ENCODE data around the gene FHIP2A. TPM values are rescaled to one million over a fixed set of nuclear protein-coding genes. Genes with fewer than 3 reads are reported as not detected.
"Not testable (repeated sequence)": the region's sequence is repeated elsewhere in the genome, so short reads cannot be mapped to it uniquely, and the experiment has no call there.

Gene FHIP2A
- total RNA-seq, 2 donors from 2014 or later, result 18.3 to 19.5 TPM

DNA sequence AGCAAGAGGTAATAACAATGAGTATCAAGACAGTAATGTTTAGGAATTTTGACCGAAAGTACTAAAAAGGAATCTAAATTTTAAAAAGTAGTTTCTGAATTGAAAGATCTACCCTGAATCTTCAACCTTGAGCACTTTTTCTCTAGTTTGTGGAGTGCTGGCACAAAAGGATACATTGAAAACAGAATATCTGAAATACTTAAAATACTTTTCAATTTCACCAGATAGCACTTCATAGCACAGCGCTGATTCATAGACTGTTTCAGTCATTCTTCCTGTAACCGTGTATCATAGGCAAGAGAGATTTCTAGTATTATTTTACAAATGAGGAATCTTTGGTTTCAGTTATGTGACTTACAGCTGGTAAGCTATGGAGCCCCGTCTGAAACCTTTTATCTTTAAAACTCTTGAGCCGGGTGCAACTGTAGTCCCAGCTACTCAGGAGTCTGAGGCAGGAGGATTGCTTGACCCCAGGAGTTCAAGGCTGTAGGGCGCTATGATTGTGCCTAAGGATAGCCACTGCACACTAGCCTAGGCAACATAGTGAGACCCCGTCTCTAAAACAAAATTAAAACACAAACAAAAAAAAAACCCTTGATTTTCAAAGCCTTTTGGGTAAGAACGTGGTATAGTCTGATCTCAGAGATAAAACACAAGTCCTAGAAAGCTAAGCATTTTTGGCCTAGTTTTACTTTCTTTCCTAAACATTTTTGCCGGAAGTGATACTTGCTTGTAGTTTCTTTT, 35.1 kb downstream of the FHIP2A start:
- H3K4me1 ChIP-seq, result peaks cover 0 to 10% of the 10 kb centered on the region in 2 donors
- H3K36me3 ChIP-seq, result peaks cover 50% of the 10 kb centered on the region
- peak overlapping the region in 1 of 2 donors; percentile 63 for H3K27ac ChIP-seq
- TF ChIP-seq, protein P1, sequence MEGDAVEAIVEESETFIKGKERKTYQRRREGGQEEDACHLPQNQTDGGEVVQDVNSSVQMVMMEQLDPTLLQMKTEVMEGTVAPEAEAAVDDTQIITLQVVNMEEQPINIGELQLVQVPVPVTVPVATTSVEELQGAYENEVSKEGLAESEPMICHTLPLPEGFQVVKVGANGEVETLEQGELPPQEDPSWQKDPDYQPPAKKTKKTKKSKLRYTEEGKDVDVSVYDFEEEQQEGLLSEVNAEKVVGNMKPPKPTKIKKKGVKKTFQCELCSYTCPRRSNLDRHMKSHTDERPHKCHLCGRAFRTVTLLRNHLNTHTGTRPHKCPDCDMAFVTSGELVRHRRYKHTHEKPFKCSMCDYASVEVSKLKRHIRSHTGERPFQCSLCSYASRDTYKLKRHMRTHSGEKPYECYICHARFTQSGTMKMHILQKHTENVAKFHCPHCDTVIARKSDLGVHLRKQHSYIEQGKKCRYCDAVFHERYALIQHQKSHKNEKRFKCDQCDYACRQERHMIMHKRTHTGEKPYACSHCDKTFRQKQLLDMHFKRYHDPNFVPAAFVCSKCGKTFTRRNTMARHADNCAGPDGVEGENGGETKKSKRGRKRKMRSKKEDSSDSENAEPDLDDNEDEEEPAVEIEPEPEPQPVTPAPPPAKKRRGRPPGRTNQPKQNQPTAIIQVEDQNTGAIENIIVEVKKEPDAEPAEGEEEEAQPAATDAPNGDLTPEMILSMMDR (IDR thresholded peaks at IDR 0.05), result no peak
- DNase-seq (ENCODE audit: low spot score), result no peak
- H3K4me3 ChIP-seq, result no peak overlapping the region
- H3K9me3 ChIP-seq, result no peaks in the 10 kb centered on the region
- no peaks in the 10 kb centered on the region for H3K27me3 ChIP-seq

DNA sequence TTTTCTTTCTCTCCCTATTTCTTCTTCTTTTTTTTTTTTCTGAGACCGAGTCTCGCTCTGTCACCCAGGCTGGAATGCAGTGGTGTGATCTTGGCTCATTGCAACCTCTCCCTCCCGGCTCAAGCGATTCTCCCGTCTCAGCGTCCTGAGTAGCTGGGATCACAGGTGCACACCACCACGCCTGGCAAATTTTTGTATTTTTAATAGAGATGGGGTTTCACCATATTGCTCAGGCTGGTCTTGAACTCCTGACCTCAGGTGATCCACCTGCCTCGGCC, 35.6 kb downstream of the FHIP2A start:
- not testable (repeated sequence) for H3K27me3 ChIP-seq; H3K4me3 ChIP-seq; H3K9me3 ChIP-seq; DNase-seq (ENCODE audit: low spot score); H3K27ac ChIP-seq
- Histone ChIP-seq H3K4me1 (peaks cover 0 to 10% of the 10 kb centered on the region in 2 donors), H3K36me3 (peaks cover 46% of the 10 kb centered on the region)

DNA sequence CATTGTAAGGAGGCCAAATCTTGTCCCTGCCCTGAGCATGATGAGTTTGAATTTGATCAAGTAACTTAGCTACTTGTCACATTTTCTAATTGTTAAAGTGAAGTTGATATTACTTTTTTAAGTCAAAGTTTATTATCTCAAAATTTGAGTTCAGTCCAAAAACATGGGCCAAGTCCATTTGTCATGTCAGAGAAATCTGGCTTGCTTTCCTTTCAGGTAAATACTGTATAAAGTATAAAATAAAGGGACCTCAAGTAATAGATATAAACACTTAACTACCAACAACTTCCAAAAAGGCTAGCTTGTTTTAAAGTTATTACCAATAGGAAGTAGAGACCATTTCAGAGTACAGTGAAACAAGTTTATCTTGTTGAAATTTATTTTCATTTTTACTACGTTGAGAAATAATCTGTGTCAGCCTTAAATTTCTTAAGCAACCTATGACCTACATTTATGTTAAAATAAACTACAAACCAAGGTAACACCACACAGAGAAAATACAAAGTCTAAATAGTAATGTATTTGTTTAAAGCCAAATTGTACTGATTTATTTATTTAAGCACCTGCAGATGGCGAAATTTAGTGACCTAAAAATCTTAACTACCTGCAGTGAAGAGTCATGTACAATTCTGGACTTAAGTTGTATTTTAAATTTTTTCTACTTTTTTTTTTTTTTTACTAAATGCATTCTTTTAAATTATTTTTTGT, 36.5 kb downstream of the FHIP2A start:
- TF ChIP-seq, protein P1 (IDR thresholded peaks at IDR 0.05), result no peak
- DNase-seq (ENCODE audit: low spot score), result no peak
- H3K27me3 ChIP-seq, result no peaks in the 10 kb centered on the region
- peaks cover 51% of the 10 kb centered on the region for H3K36me3 ChIP-seq
- H3K4me1 ChIP-seq, result peaks cover 0 to 10% of the 10 kb centered on the region in 2 donors
- no peak overlapping the region for H3K27ac ChIP-seq
- no peaks in the 10 kb centered on the region for H3K9me3 ChIP-seq
- H3K4me3 ChIP-seq, result no peak overlapping the region

DNA sequence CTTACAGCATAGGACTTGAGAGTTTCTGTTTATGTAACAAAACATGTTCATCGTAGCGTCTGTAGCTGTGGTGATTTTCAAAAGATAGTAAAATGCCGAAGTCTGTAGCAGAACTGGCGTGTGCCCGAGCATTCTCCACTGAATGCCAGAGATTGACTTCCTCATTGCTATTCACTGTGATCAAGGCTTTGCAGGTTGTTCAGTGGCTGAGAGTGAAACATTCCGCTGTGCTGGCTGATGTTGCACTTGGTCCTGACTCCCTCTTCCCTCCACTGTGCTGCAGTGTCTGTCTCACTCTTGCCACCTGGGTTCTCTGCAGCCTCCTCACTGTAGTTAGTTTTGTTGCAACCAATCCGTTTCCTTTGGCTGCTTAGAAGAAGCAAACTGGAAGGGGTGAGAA, 37.6 kb downstream of the FHIP2A start:
- H3K27ac ChIP-seq, result no peak overlapping the region
- no peaks in the 10 kb centered on the region for H3K9me3 ChIP-seq
- no peaks in the 10 kb centered on the region for H3K27me3 ChIP-seq
- peaks cover 0 to 10% of the 10 kb centered on the region in 2 donors for H3K4me1 ChIP-seq
- peaks cover 58% of the 10 kb centered on the region for H3K36me3 ChIP-seq
- no peak for DNase-seq (ENCODE audit: low spot score)
- TF ChIP-seq, protein P1 (IDR thresholded peaks at IDR 0.05), result no peak
- H3K4me3 ChIP-seq, result no peak overlapping the region

DNA sequence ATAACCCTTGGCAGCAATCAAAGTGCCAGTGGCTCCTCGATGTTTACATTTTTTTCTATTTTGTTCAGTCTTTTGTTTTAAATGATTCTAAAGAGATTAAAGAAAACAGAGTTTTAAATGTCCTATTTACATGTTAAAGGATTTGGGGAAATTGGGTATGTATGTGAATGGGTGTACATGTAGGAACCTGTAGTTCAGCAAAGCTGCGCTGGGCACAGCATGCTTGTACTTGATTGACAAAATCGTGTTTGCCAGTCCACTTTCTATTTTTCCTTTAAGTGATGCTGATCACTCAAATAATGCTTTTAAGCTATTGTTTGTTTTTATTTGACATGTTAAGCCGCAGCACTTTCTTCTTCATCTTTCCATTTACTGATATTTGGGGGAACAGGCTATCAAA, 40.9 kb downstream of the FHIP2A start:
- Histone ChIP-seq H3K4me1 (no peaks in the 10 kb centered on the region), H3K9me3 (no peaks in the 10 kb centered on the region), H3K27ac (no peak overlapping the region), H3K36me3 (peaks cover 43% of the 10 kb centered on the region), H3K27me3 (no peaks in the 10 kb centered on the region), H3K4me3 (no peak overlapping the region)
- TF ChIP-seq, protein P1 (IDR thresholded peaks at IDR 0.05), result no peak
- no peak for DNase-seq (ENCODE audit: low spot score)

DNA sequence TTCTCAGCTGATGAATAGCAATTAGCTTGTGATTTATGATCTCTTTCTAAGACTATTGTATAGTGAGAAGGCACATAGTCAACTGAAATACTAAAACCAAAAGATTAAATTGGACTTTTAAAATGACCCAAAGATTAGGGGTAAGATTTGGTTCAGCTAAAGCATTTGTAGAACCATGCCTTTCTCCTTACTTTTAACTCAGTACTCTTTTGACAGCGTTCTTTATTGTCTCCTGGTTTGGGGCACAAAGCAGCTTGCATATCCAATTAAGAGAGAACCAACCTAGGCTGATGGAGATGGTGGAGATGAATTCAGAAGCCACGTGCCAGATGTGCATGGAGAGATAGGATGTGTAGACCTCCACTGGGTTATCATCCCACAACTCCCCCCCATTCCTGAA, 45.8 kb downstream of the FHIP2A start:
- Histone ChIP-seq H3K27me3 (no peaks in the 10 kb centered on the region), H3K27ac (no peak overlapping the region), H3K4me3 (no peak overlapping the region), H3K36me3 (peaks cover 12% of the 10 kb centered on the region), H3K4me1 (no peaks in the 10 kb centered on the region), H3K9me3 (no peaks in the 10 kb centered on the region)
- TF ChIP-seq, protein P1 (IDR thresholded peaks at IDR 0.05), result no peak
- DNase-seq (ENCODE audit: low spot score), result no peak
